B cell (primary cell): ENCODE results near the gene IKBKG. TPM values are rescaled to one million over a fixed set of nuclear protein-coding genes. Genes with fewer than 3 reads are reported as not detected.

Experiments used
- ATAC-seq: fragments of 200-7000 bp; cut with Tn5 transposase; one replicate; pipeline ENCODE4 v1.10.0; 2021; ENCODE audit warnings: low read depth, mild to moderate bottlenecking, moderate number of reproducible peaks, moderate library complexity
- CTCF ChIA-PET: fragments of 350-600 bp; sonication (Branson Sonifier 250); formaldehyde crosslinking; loops from one replicate; lab custom pipeline; 2021; ENCODE audit warnings: antibody characterized with exemption, inconsistent platforms; lab: Charles Lee
- POLR2A ChIA-PET: fragments of 350-600 bp; sonication (Branson Sonifier 250); formaldehyde crosslinking; loops from one replicate; lab custom pipeline; 2021; ENCODE audit warnings: antibody characterized with exemption; lab: Charles Lee
- DNase-seq: peaks from one replicate; pipeline ENCODE4 v3.0.0; 2013
- H2AFZ ChIP-seq: 2 replicates; pipeline ENCODE4 v1.6.1; 2012; ENCODE audit warnings: mild to moderate bottlenecking, low read depth, low read length; ENCODE audit not compliant: insufficient read depth, poor library complexity, severe bottlenecking
- H3K27ac ChIP-seq, 2 donors: 1 replicate in 1 of 2; 2 replicates in 1 of 2; pipeline ENCODE4 v1.5.1; 2012 to 2013; ENCODE audit warnings: low read length in 2 of 2, mild to moderate bottlenecking in 2 of 2, moderate library complexity in 1 of 2
- H3K27me3 ChIP-seq, 4 experiments: fragments of 200-600 bp in 1 of 4; sonication (generic) in 1 of 4; replicated peaks in 1 of 4; 1 replicate in 2 of 4; 2 replicates in 2 of 4; pipeline versions ENCODE4 v1.6.1 to v1.7.0; 2013 to 2016; ENCODE audit warnings: low read length in 3 of 4, mild to moderate bottlenecking in 2 of 4, mixed read lengths in 1 of 4, moderate library complexity in 1 of 4; ENCODE audit not compliant: insufficient read depth in 4 of 4, control insufficient read depth in 3 of 4; ENCODE audit errors: control extremely low read depth in 1 of 4
- H3K36me3 ChIP-seq, 2 experiments: replicated peaks in 1 of 2; 1 replicate in 1 of 2; 2 replicates in 1 of 2; pipeline versions ENCODE4 v1.6.1 to v1.7.1; 2013; ENCODE audit warnings: low read length in 1 of 2; ENCODE audit not compliant: insufficient read depth in 2 of 2, control insufficient read depth in 1 of 2; ENCODE audit errors: control extremely low read depth in 1 of 2, extremely low read depth in 1 of 2
- H3K4me1 ChIP-seq, 2 donors: fragments of 200-600 bp in 1 of 2; sonication (generic) in 1 of 2; 1 replicate in 1 of 2; 2 replicates in 1 of 2; pipeline versions ENCODE4 v1.5.1 to v1.6.1; 2013 to 2017; ENCODE audit warnings: low read length in 2 of 2; ENCODE audit not compliant: control insufficient read depth in 2 of 2, insufficient read depth in 2 of 2
- H3K4me2 ChIP-seq: replicated peaks from 2 replicates; pipeline ENCODE3; 2012; ENCODE audit warnings: mild to moderate bottlenecking, low read depth, low read length; ENCODE audit not compliant: poor library complexity, severe bottlenecking
- H3K4me3 ChIP-seq, 5 experiments: fragments of 200-600 bp in 1 of 5; sonication (generic) in 1 of 5; 1 replicate in 3 of 5; 2 replicates in 2 of 5; pipeline versions ENCODE4 v1.5.1 to v1.7.0; 2011 to 2016; ENCODE audit warnings: low read length in 4 of 5, mild to moderate bottlenecking in 4 of 5, low read depth in 2 of 5, control low read depth in 1 of 5, moderate library complexity in 1 of 5; ENCODE audit not compliant: insufficient read depth in 1 of 5; ENCODE audit errors: control extremely low read depth in 1 of 5, extremely low read depth in 1 of 5
- H3K79me2 ChIP-seq: fragments of 200-600 bp; sonication (generic); one replicate; pipeline ENCODE4 v1.6.0; 2016; ENCODE audit warnings: low read length; ENCODE audit not compliant: control insufficient read depth, insufficient read depth
- H3K9ac ChIP-seq: fragments of 200-600 bp; sonication (generic); 2 replicates; pipeline ENCODE4 v1.6.1; 2017; ENCODE audit warnings: mild to moderate bottlenecking, low read length, moderate library complexity
- H3K9me3 ChIP-seq, 3 donors: one replicate each; pipeline versions ENCODE4 v1.6.1 to v1.7.1; 2013; ENCODE audit warnings: low read length in 2 of 3; ENCODE audit not compliant: control insufficient read depth in 2 of 3, insufficient read depth in 1 of 3; ENCODE audit errors: control extremely low read depth in 1 of 3
- H4K20me1 ChIP-seq: 2 replicates; pipeline ENCODE4 v1.6.0; 2012; ENCODE audit warnings: mild to moderate bottlenecking, low read length; ENCODE audit not compliant: insufficient read depth, control insufficient read depth, poor library complexity, severe bottlenecking
- H3K27ac Mint-ChIP-seq: one replicate; pipeline ENCODE4 v1.8.0; 2021; ENCODE audit warnings: mixed read lengths
- H3K27me3 Mint-ChIP-seq: one replicate; pipeline ENCODE4 v1.8.0; 2021; ENCODE audit warnings: mixed read lengths
- H3K4me1 Mint-ChIP-seq: one replicate; pipeline ENCODE4 v1.8.0; 2021; ENCODE audit warnings: mixed read lengths
- H3K4me3 Mint-ChIP-seq: one replicate; pipeline ENCODE4 v1.8.0; 2021; ENCODE audit warnings: mixed read lengths
- H3K9me3 Mint-ChIP-seq: one replicate; pipeline ENCODE4 v1.8.0; 2022; ENCODE audit warnings: mixed read lengths; ENCODE audit not compliant: insufficient read depth
- CTCF ChIP-seq: fragments of 200-600 bp; IDR thresholded peaks from one replicate; pipeline ENCODE4 v1.8.0; 2022; ENCODE audit warnings: antibody characterized with exemption, mild to moderate bottlenecking
- EZH2 ChIP-seq: IDR thresholded peaks from 2 replicates; pipeline ENCODE4 v1.6.1; 2012; ENCODE audit warnings: borderline replicate concordance, low read depth, mild to moderate bottlenecking, moderate library complexity, low read length; ENCODE audit not compliant: insufficient read depth, poor library complexity, severe bottlenecking
- WGBS: methylation state at CpG from one replicate; pipeline ENCODE4 v1.1.5; 2013; ENCODE audit warnings: missing lambda C conversion rate; ENCODE audit not compliant: insufficient coverage; 5-methylcytosine and 5-hydroxymethylcytosine counted together
- intact Hi-C: fragments of 100-400 bp; cut with micrococcal nuclease; formaldehyde crosslinking; loops from one replicate; pipeline ENCODE4 v1.10.0; 2022
- polyA plus RNA-seq: library from polyadenylated mRNA; depleted of rRNA; stranded (reverse); fragments of >200 nt; gene quantifications from 2 replicates; pipeline ENCODE4 v1.2.3, GENCODE V29; 2012
- total RNA-seq, 2 donors: library from RNA; stranded (reverse); fragments of 120-200 nt in 1 of 2; gene quantifications; 1 replicate in 1 of 2; 2 replicates in 1 of 2; pipeline versions ENCODE4 v1.2.3 to v1.2.4, GENCODE V29; 2013 to 2022

The IKBKG gene
- total and polyA plus RNA-seq, 2 donors (not counting 1 experiment from before 2014, with no cell fraction given) = 46.7 to 65.1 TPM

GRCh38 chrX:154516656-154517100 lies 30.7 kb upstream of the IKBKG start:
- Histone ChIP-seq H3K4me3 (peak overlapping the region; percentile 22 to 61 (median 55)), H3K79me2 (peaks cover 6% of the 10 kb centered on the region), H3K9me3 (no peaks in the 10 kb centered on the region), H3K4me2 (peak overlapping the region; percentile 80), H3K27me3 (no peaks in the 10 kb centered on the region), H2AFZ (peak overlapping the region; percentile 69), H3K9ac (peak overlapping the region; percentile 65), H3K27ac (peak overlapping the region; percentile 67 to 71), H3K36me3 (no peaks in the 10 kb centered on the region), H4K20me1 (no peaks in the 10 kb centered on the region), H3K4me1 (peaks cover 4 to 16% of the 10 kb centered on the region in 2 donors)
- H3K27me3 Mint-ChIP-seq = no peaks in the 10 kb centered on the region
- no peak for ATAC-seq
- peak overlapping the region; percentile 89 for H3K4me3 Mint-ChIP-seq
- ChIA-PET CTCF (interaction anchor here (0.8 to 1.5 kb wide), 5 partner anchors 11 to 417 kb away, joined by 3 to 9 read pairs (median 5); partner anchors contain the start of genes RPL10 and SLC10A3), POLR2A (interaction anchor here (0.5 to 2.5 kb wide), 6 partner anchors 8 to 119 kb away, joined by 3 to 13 read pairs (median 6); partner anchors contain the start of genes RPL10, SLC10A3 and UBL4A)
- peaks cover 17% of the 10 kb centered on the region for H3K4me1 Mint-ChIP-seq
- WGBS = 30% methylated on average over 5 of the region's 19 CpGs
- H3K9me3 Mint-ChIP-seq = no peaks in the 10 kb centered on the region
- H3K27ac Mint-ChIP-seq = peak overlapping the region; percentile 94
- intact Hi-C loops = loop anchor here (1.0 to 5.0 kb wide), 5 partner anchors 26 to 144 kb away; partner anchors contain the start of genes FLNA, LAGE3, PLXNA3 and RPL10
- no peak for DNase-seq
- no peak for TF ChIP-seq EZH2
- TF ChIP-seq CTCF = no peak
